ENCODE data around the gene CLEC5A. TPM values are rescaled to one million over a fixed set of nuclear protein-coding genes. Genes with fewer than 3 reads are reported as not detected.

CLEC5A gene
- polyA plus RNA-seq, 4 donors, result 0.01 to 0.09 TPM; not detected in 2

GRCh38 chr7:141943846-141944245 is 2.9 kb downstream of the CLEC5A start:
- H3K4me1 ChIP-seq (ENCODE audit: control insufficient read depth in 3 of 3, insufficient read depth in 2 of 3, low read depth in 1 of 3, low read length in 2 of 3), result no peaks in the 10 kb centered on the region
- H3K27ac ChIP-seq (ENCODE audit: low read depth in 1 of 3, low read length in 2 of 3), result no peak overlapping the region
- peaks cover 0 to 3% of the 10 kb centered on the region in 2 donors for H3K9me3 ChIP-seq (ENCODE audit: control insufficient read depth in 2 of 2, insufficient read depth in 1 of 2, low read depth in 1 of 2, low read length in 1 of 2)
- no peaks in the 10 kb centered on the region for H3K36me3 ChIP-seq (ENCODE audit: control insufficient read depth in 3 of 3, insufficient read depth in 2 of 3, low read depth in 1 of 3, low read length in 3 of 3)
- 64 to 84% (median 77%) methylated on average over 1 of the region's 1 CpG for WGBS, 3 donors
- DNase-seq (no peak), FAIRE-seq (no peak)
- H3K4me3 ChIP-seq (ENCODE audit: low read depth in 1 of 3, low read length in 3 of 3), result no peak overlapping the region
- H3K27me3 ChIP-seq (ENCODE audit: control insufficient read depth in 3 of 3, insufficient read depth in 3 of 3, low read length in 3 of 3), result no peaks in the 10 kb centered on the region

GRCh38 chr7:141941075-141941474 is 5.7 kb downstream of the CLEC5A start:
- Histone ChIP-seq H3K4me1 (ENCODE audit: control insufficient read depth in 3 of 3, insufficient read depth in 2 of 3, low read depth in 1 of 3, low read length in 2 of 3) (no peaks in the 10 kb centered on the region), H3K36me3 (ENCODE audit: control insufficient read depth in 3 of 3, insufficient read depth in 2 of 3, low read depth in 1 of 3, low read length in 3 of 3) (no peaks in the 10 kb centered on the region), H3K4me3 (ENCODE audit: low read depth in 1 of 3, low read length in 3 of 3) (no peak overlapping the region), H3K27me3 (ENCODE audit: control insufficient read depth in 3 of 3, insufficient read depth in 3 of 3, low read length in 3 of 3) (no peaks in the 10 kb centered on the region), H3K27ac (ENCODE audit: low read depth in 1 of 3, low read length in 2 of 3) (no peak overlapping the region), H3K9me3 (ENCODE audit: control insufficient read depth in 2 of 2, insufficient read depth in 1 of 2, low read depth in 1 of 2, low read length in 1 of 2) (peaks cover 0 to 10% of the 10 kb centered on the region in 2 donors)
- FAIRE-seq, result no peak
- no peak for DNase-seq
- 86 to 94% (median 88%) methylated on average over 3 of the region's 3 CpGs for WGBS, 3 donors

- DNase-seq (no peak), FAIRE-seq (no peak)
- Histone ChIP-seq H3K4me1 (ENCODE audit: control insufficient read depth in 3 of 3, insufficient read depth in 2 of 3, low read depth in 1 of 3, low read length in 2 of 3) (no peaks in the 10 kb centered on the region), H3K27me3 (ENCODE audit: control insufficient read depth in 3 of 3, insufficient read depth in 3 of 3, low read length in 3 of 3) (no peaks in the 10 kb centered on the region), H3K36me3 (ENCODE audit: control insufficient read depth in 3 of 3, insufficient read depth in 2 of 3, low read depth in 1 of 3, low read length in 3 of 3) (no peaks in the 10 kb centered on the region), H3K9me3 (ENCODE audit: control insufficient read depth in 2 of 2, insufficient read depth in 1 of 2, low read depth in 1 of 2, low read length in 1 of 2) (no peaks in the 10 kb centered on the region), H3K4me3 (ENCODE audit: low read depth in 1 of 3, low read length in 3 of 3) (no peak overlapping the region), H3K27ac (ENCODE audit: low read depth in 1 of 3, low read length in 2 of 3) (no peak overlapping the region)
- WGBS, 3 donors, result 83 to 91% (median 88%) methylated on average over 5 of the region's 5 CpGs
Observed at GRCh38 chr7:141930211-141930610, 16.6 kb downstream of the CLEC5A start.

GRCh38 chr7:141928845-141929195 is 18.0 kb downstream of the CLEC5A start:
- Histone ChIP-seq H3K36me3 (ENCODE audit: control insufficient read depth in 3 of 3, insufficient read depth in 2 of 3, low read depth in 1 of 3, low read length in 3 of 3) (no peaks in the 10 kb centered on the region), H3K4me3 (ENCODE audit: low read depth in 1 of 3, low read length in 3 of 3) (no peak overlapping the region), H3K27me3 (ENCODE audit: control insufficient read depth in 3 of 3, insufficient read depth in 3 of 3, low read length in 3 of 3) (no peaks in the 10 kb centered on the region), H3K4me1 (ENCODE audit: control insufficient read depth in 3 of 3, insufficient read depth in 2 of 3, low read depth in 1 of 3, low read length in 2 of 3) (no peaks in the 10 kb centered on the region), H3K9me3 (ENCODE audit: control insufficient read depth in 2 of 2, insufficient read depth in 1 of 2, low read depth in 1 of 2, low read length in 1 of 2) (no peaks in the 10 kb centered on the region), H3K27ac (ENCODE audit: low read depth in 1 of 3, low read length in 2 of 3) (no peak overlapping the region)
- FAIRE-seq (no peak), DNase-seq (no peak)
- 83 to 91% (median 87%) methylated on average over 3 of the region's 3 CpGs for WGBS, 3 donors

GRCh38 chr7:141928146-141928844 is 18.5 kb downstream of the CLEC5A start:
- DNase-seq (no peak), FAIRE-seq (no peak)
- Histone ChIP-seq H3K4me3 (ENCODE audit: low read depth in 1 of 3, low read length in 3 of 3) (no peak overlapping the region), H3K36me3 (ENCODE audit: control insufficient read depth in 3 of 3, insufficient read depth in 2 of 3, low read depth in 1 of 3, low read length in 3 of 3) (no peaks in the 10 kb centered on the region), H3K4me1 (ENCODE audit: control insufficient read depth in 3 of 3, insufficient read depth in 2 of 3, low read depth in 1 of 3, low read length in 2 of 3) (no peaks in the 10 kb centered on the region), H3K9me3 (ENCODE audit: control insufficient read depth in 2 of 2, insufficient read depth in 1 of 2, low read depth in 1 of 2, low read length in 1 of 2) (no peaks in the 10 kb centered on the region), H3K27ac (ENCODE audit: low read depth in 1 of 3, low read length in 2 of 3) (no peak overlapping the region), H3K27me3 (ENCODE audit: control insufficient read depth in 3 of 3, insufficient read depth in 3 of 3, low read length in 3 of 3) (no peaks in the 10 kb centered on the region)
- 68 to 85% (median 76%) methylated on average over 2 of the region's 2 CpGs for WGBS, 3 donors

- DNase-seq, result no peak
- FAIRE-seq, result no peak
- WGBS, 3 donors, result 84 to 89% (median 85%) methylated on average over 1 of the region's 1 CpG
- Histone ChIP-seq H3K27me3 (ENCODE audit: control insufficient read depth in 3 of 3, insufficient read depth in 3 of 3, low read length in 3 of 3) (no peaks in the 10 kb centered on the region), H3K9me3 (ENCODE audit: control insufficient read depth in 2 of 2, insufficient read depth in 1 of 2, low read depth in 1 of 2, low read length in 1 of 2) (no peaks in the 10 kb centered on the region), H3K4me3 (ENCODE audit: low read depth in 1 of 3, low read length in 3 of 3) (no peak overlapping the region), H3K4me1 (ENCODE audit: control insufficient read depth in 3 of 3, insufficient read depth in 2 of 3, low read depth in 1 of 3, low read length in 2 of 3) (peaks cover 0 to 3% (median 0%) of the 10 kb centered on the region in 3 donors), H3K36me3 (ENCODE audit: control insufficient read depth in 3 of 3, insufficient read depth in 2 of 3, low read depth in 1 of 3, low read length in 3 of 3) (no peaks in the 10 kb centered on the region), H3K27ac (ENCODE audit: low read depth in 1 of 3, low read length in 2 of 3) (no peak overlapping the region)
Observed at GRCh38 chr7:141920281-141920680, 26.5 kb downstream of the CLEC5A start.

GRCh38 chr7:141916099-141916498 is 30.7 kb downstream of the CLEC5A start, which contains the start of gene OR9A4:
TSS of gene OR9A4 (plus strand) at chr7:141916399. CDS start at chr7:141918876, 2,477 bp downstream.
- FAIRE-seq, result no peak
- H3K4me1 ChIP-seq (ENCODE audit: control insufficient read depth in 3 of 3, insufficient read depth in 2 of 3, low read depth in 1 of 3, low read length in 2 of 3), result peaks cover 0 to 3% (median 0%) of the 10 kb centered on the region in 3 donors
- 59 to 74% (median 65%) methylated on average over 3 of the region's 3 CpGs for WGBS, 3 donors

GRCh38 chr7:141915565-141915964 is 31.2 kb downstream of the CLEC5A start:
- DNase-seq (peak; percentile 78 to 91), FAIRE-seq (no peak)
- no peaks in the 10 kb centered on the region for H3K36me3 ChIP-seq (ENCODE audit: control insufficient read depth in 3 of 3, insufficient read depth in 2 of 3, low read depth in 1 of 3, low read length in 3 of 3)
- no peaks in the 10 kb centered on the region for H3K27me3 ChIP-seq (ENCODE audit: control insufficient read depth in 3 of 3, insufficient read depth in 3 of 3, low read length in 3 of 3)
- H3K27ac ChIP-seq (ENCODE audit: low read depth in 1 of 3, low read length in 2 of 3), result no peak overlapping the region
- WGBS, 3 donors, result 9 to 41% (median 15%) methylated on average over 2 of the region's 2 CpGs
- no peaks in the 10 kb centered on the region for H3K9me3 ChIP-seq (ENCODE audit: control insufficient read depth in 2 of 2, insufficient read depth in 1 of 2, low read depth in 1 of 2, low read length in 1 of 2)
- H3K4me3 ChIP-seq (ENCODE audit: low read depth in 1 of 3, low read length in 3 of 3), result no peak overlapping the region
- peaks cover 0 to 3% (median 0%) of the 10 kb centered on the region in 3 donors for H3K4me1 ChIP-seq (ENCODE audit: control insufficient read depth in 3 of 3, insufficient read depth in 2 of 3, low read depth in 1 of 3, low read length in 2 of 3)

More at GRCh38 chr7:141916099-141916498, 30.7 kb downstream of the CLEC5A start, which contains the start of gene OR9A4:
- H3K27me3 ChIP-seq (ENCODE audit: control insufficient read depth in 3 of 3, insufficient read depth in 3 of 3, low read length in 3 of 3), result no peaks in the 10 kb centered on the region
- no peaks in the 10 kb centered on the region for H3K9me3 ChIP-seq (ENCODE audit: control insufficient read depth in 2 of 2, insufficient read depth in 1 of 2, low read depth in 1 of 2, low read length in 1 of 2)
- H3K27ac ChIP-seq (ENCODE audit: low read depth in 1 of 3, low read length in 2 of 3), result no peak within 1 kb of the TSS
- H3K4me3 ChIP-seq (ENCODE audit: low read depth in 1 of 3, low read length in 3 of 3), result no peak within 1 kb of the TSS
- no peak for DNase-seq
- H3K36me3 ChIP-seq (ENCODE audit: control insufficient read depth in 3 of 3, insufficient read depth in 2 of 3, low read depth in 1 of 3, low read length in 3 of 3), result no peaks in the 10 kb centered on the region

GRCh38 chr7:141911391-141911790 is 35.4 kb downstream of the CLEC5A start:
- FAIRE-seq, result no peak
- Histone ChIP-seq H3K4me1 (ENCODE audit: control insufficient read depth in 3 of 3, insufficient read depth in 2 of 3, low read depth in 1 of 3, low read length in 2 of 3) (peaks cover 0 to 3% (median 0%) of the 10 kb centered on the region in 3 donors), H3K27me3 (ENCODE audit: control insufficient read depth in 3 of 3, insufficient read depth in 3 of 3, low read length in 3 of 3) (no peaks in the 10 kb centered on the region), H3K27ac (ENCODE audit: low read depth in 1 of 3, low read length in 2 of 3) (no peak overlapping the region), H3K4me3 (ENCODE audit: low read depth in 1 of 3, low read length in 3 of 3) (no peak overlapping the region), H3K9me3 (ENCODE audit: control insufficient read depth in 2 of 2, insufficient read depth in 1 of 2, low read depth in 1 of 2, low read length in 1 of 2) (no peaks in the 10 kb centered on the region), H3K36me3 (ENCODE audit: control insufficient read depth in 3 of 3, insufficient read depth in 2 of 3, low read depth in 1 of 3, low read length in 3 of 3) (no peaks in the 10 kb centered on the region)
- no peak for DNase-seq
